ENCODE results near the gene FAM83G.

The FAM83G gene

DNA sequence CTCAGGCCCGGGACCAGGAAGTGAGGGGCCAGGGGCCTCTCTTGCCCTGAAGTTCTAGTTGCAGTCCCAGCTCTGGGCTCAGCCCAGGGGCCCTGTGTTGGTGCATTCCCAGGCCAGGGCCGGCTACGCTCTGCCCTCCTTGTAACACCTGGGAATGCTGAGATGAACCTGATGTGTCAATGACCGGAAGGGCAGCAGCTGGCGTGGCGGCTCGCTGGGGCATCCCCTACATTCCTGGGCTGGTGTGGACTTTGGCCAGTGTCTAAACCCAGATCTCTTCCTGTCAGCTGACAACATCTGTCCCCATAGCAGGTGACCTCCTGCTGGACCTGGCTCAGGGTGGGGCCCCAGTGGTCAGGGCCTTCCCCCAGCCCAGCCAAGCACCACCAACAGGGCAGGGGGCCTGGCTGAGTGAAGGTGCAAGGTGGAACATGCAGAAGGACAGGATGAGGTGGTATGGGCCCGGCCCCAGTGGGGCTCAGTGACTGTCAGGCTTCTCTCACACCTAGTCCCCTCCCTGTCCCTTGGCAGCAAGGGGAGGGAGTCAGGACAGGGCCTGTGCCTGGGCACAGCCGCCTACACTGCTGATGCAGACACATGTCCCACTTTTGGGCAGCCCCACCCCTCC lies 15.9 kb downstream of the FAM83G start:
- DNase-seq (ENCODE audit: low read depth): no peak

DNA sequence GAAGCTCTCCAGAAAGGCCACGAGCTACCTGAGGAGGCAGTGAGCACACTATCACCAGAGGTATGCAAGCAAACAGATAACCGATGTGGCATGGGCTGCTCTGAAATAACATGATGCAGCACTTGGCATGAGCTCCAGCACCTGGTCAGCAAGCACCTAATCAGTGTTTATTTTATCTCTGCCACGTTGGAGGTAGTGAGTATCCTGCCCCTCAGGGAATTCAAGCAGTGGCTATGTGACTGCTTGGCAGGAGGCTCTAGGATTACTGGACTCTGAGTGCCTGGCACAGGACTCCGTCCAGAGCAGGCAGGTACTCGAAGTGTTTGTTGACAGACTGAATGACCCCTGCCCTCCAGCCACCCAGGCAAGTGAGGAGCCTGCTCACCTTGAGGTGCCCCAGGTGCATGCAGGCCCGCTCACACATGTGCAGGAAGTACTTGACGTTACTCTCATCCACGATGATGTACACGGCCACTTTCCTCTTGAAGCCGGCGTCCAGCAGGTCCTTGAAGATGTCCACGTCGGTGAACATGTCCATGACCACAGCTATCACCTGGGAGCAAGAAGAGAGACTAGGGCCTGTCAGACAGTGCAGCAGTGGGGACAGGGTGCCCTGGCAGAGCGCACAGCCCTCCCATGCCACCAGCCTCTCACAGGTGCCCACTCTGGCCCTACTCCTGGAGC lies 16.6 kb downstream of the FAM83G start:
- no peak for DNase-seq (ENCODE audit: low read depth)

DNA sequence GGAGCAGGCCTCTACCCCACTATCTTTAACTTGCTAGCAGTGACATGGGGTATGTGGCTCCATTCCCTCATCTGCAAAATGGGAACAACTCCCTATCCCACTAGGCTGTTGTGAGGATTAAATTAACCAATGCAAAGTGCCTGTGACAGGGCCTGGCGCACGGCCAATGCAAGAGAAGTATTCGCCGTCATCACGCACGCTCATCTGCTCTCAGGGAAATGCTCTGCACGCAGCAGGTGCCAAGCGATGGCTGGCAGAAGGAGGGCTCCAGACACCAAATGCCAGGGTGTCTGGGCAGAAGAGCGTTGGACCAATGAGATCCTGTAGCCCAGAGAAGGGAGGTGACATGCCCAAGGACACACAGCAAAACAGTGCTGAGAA lies 17.3 kb downstream of the FAM83G start:
- DNase-seq (ENCODE audit: low read depth): no peak

DNA sequence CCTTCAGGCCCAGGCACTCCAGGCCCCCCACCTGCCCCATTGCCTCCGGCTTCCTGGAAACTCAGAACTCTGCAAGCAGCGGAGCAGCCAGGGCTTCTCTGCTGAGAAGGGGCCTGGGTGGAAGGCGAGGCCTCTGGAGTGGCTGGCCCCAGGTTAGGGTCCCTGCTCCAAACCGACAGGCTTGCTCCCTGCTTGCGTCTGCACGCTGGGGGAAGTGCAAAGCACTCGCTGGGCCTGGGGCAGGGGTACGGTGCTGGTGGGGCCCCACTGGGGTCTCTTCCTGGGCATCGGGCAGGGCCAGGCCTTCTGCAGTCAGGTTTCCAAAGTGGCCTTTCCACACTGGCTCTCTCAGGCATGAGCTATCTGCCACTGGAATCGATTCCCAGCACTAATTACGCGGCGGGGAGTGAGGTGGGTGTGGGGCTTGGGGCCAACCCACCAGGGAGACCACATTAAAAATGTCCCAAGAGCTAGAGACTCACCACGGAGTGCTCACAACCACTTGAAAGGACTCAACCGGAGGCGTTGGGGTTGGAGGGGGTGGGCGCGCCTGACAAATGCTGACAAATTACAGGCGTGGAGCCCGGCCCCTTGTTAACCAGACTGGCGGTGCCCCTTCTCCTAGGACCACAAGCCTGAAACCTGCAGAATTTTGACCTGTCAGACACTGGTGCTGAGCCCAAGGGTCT lies 17.9 kb downstream of the FAM83G start:
- DNase-seq (ENCODE audit: low read depth): no peak

DNA sequence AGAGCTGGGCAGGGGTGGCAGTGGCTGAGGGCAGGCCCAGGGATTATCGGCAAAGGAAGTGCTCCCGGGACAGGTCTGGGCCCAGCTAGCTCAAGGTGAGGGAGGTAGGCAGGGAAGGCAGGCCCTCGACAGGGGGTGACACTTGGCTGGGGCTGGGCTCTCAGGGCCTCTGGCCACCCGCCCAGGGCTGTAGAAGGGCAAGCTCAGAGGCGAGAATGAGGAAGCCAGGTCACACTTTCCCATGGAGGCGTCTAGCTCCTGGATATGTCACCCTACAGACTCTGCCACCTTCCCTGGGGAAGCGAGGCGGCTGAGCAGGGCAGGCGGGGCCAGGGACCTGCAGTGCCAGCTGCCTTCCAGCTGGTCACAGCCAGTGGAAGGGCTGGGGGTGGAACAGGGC lies 19.1 kb downstream of the FAM83G start:
- DNase-seq (ENCODE audit: low read depth): no peak

DNA sequence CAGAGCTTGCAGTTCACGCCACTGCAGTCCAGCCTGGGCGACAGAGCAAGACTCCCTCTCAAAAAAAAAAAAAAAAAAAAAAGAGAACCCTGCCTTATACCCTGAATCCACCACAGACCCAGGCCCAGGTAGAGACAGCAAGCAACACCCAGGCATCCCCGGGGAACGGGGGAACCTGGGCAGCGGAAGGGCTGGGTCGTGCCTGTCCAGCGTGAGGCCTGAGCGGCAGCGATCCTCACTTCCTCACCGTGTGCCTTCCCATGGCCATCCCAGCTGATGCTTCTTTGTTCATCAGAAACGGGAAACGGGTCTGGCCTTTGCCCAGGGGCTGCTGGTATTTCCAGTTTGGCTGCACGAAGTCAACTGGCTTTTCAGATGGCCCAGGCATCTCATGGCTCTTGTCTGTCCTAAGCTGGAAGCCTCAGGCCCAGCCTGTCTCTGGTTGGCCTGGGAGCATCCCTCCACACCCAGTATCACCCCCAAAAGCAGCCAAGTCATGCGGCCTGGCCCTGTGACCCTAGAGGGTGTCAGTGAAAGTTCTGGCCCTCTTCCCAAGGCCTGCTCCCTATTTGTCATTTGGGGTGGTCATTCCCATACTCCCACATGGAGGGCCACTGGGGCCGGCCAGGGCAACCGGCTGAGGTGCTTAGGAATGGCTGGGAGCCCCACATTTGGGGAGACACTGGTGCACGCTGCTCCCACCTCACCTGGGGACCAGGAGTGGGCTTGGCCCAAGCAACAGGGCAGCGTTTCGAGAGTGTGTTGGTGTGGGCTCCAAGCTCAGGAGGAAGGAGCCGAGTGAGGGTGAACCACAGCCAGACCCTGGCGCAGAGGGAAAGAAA lies 20.1 kb downstream of the FAM83G start:
- DNase-seq (ENCODE audit: low read depth): no peak

DNA sequence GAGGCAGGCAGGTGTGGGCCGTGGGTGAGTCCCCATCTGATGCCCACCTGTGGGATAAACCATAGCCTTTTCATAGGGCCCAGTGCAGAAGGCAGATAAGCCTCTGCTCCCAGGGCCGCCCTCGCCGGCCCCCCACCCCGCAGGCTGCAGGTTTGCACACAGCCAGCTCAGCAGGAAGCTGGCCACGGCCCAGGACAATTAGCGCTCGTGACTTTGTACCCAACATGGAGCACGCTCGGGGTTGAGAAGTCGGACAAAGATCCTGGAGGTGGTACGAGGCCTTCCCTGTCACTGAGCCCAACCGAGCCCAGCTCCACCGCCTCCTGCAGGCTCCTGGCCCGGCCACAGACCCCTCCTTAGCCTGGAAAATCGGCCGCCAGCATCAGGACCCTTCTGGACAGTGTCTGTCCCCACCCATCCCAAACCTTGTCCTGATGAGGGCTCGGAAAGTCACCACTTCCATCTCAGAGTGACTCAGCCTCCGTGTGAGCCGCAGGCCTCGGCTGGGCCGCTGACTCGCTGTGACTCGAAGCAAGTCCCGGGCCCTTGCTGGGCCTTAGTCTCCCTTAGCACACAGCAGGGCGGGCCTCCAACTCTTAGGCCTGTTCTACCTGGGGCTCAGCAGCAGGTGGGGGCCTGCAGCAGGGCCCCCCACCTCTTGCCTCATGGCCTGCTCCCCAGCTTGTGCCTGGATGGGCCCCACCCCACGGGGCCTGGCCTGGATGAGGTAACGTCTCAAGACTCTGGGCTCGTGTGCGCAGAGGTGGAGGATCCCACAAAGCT lies 22.7 kb downstream of the FAM83G start:
- no peak for DNase-seq (ENCODE audit: low read depth)

DNA sequence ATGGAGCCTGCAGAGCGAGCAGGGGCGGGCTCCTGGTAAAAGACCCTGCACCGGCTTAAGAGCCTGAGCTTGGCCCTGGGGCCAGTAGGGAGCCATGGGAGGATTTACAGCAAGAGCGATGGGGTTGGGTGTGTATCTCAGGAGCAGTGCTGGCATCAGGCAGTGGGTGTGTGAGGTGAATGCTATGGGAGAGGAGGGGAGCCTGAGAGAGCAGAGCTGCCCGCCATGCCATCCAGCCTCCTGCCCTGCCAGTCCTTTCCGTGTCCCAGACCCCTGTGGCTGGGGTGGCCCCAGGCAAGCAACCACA lies 23.3 kb downstream of the FAM83G start:
- no peak for DNase-seq (ENCODE audit: low read depth)

DNA sequence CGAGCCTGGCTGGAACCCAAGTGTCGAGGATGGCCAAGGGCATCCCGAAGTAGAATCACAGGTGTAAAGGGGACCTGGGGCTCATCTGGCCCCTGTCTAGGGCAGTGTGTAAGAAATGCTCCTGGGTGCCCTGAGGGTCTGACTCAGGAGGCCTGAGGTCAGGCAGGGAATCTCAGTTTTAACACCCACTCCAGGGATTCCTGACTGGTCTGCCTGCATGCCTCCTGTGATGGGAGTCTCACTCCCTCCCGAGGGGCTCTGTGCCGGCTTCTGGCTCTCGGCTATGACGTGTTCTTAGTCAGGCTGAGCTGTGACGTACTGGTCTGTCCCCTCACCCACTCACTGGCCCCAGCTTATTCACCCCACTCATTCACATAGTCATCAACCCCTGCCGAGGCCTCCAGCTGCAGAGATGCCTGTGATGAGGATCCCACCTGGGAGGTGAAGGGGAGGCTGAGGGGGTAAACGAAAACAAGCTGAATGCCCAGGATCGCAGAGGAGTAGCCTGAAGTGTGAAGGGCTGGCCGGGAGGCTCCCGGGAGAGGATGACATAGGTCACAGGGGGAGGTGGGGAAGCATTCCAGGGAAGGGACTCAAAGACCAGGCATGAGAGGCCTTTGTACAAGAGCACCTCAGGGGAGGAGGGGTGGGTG lies 23.8 kb downstream of the FAM83G start:
- DNase-seq (ENCODE audit: low read depth): no peak

DNA sequence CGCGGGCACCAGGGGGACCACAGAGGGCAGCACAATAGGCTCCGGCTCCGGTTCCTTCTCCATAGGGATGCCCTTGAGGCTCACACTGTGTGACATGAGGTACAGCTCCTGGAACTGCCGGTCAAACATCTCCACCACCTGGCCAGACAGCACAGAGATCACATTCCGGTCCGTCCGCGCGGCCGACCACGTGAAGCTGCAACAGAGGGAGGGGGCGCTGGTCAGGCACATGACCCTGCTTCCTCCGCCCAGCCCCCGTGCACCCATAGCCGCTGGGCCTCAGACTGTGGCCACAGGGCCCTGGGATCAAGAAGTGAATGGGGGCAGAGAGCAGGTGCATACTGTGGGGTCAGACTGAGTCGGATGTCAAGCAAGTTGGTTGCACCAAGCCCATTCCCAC lies 25.9 kb downstream of the FAM83G start:
- no peak for DNase-seq (ENCODE audit: low read depth)

DNA sequence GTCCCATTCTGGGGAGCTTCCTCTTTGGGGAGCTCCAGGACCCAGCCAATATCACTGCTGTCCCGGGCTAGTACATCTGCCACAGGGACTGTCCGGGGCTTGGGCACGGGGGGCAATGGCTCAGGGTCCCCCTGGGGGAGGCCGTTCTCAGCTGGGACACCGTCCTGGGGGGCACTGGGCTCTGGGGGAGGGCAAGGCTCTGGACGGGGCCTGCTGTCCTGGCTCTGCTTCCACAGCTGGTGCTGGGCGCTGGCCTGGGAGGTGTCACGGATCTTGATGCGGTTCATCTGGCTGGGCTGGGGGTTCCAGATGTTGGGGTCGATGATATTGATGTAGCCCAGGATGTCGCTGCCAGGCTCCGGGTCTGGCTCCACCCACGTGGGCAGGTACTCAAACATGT lies 26.5 kb downstream of the FAM83G start:
- DNase-seq (ENCODE audit: low read depth): no peak

DNA sequence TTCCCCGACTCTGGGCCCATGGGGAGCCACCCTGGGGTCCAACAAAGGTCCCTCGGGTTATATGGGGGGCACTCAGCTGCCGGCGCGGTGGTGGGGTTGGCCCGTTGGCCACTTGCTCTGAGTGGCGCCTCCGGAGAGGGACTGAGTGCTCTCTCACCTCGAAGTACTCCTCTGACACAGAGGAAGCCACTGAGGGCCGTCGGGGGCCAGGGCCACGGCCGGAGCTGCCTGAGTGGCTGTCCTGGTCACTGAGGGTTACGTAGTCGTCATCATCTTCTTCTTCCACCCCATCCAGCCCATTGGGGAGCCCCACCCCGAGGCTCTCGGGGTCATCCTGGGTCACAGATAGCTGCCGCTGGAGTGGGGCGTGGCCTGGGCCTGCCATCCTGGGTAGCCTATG lies 26.9 kb downstream of the FAM83G start:
- no peak for DNase-seq (ENCODE audit: low read depth)

DNA sequence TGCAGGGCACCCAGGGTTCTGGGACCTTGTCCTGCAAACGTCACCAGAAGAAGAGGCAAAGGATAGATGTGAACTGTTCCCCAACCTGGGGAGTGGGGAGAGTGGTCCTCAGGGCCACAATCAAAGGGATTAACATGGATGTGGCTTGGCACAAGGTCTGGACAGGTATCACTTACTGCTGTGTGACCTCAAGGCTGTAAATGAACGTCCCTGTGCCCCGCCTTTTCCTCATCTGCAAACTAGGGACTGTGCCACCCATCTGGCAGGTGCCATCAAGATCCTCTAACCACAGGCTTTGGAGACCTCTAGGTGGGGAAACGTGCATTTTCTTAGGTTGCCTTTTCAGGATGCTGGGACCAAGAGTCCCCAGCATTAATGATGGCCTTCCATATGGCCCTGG lies 27.5 kb downstream of the FAM83G start:
- DNase-seq (ENCODE audit: low read depth): no peak

DNA sequence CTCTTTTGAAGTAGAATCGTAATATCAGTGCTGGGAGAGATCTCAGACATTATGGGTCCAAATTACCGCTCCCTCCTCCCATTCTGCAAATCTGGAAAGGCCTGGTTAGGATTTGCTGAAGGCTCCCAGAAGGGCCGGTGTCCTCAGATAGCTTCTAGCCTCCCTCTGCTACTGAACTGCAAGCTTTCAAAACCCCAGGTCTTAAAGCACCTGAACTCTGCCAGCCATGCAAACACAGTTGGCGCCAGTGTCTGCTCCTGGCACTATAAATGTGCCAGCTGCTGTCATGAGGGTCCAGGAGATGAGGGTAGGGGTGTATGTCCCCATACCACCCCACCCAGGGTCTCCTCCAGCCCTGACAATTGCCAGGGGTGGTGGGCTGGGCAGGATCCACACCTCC lies 28.4 kb downstream of the FAM83G start:
- no peak for DNase-seq (ENCODE audit: low read depth)

DNA sequence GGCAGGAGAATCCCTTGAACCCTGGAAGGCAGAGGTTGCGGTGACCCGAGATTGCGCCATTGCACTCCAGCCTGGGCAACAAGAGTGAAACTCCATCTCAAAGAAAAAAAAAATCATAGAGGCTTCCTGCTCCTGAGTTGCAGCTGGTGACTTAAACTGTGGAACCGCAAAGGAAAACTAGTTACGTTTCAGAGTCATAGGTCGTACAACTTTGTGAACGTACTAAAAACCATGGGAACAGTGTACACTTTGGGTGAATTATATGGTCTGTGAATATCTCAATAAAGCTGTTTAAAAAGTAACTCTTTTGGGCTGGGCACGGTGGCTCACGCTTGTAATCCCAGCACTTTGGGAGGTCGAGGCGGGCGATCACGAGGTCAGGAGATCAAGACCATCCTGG lies 29.0 kb downstream of the FAM83G start:
- DNase-seq (ENCODE audit: low read depth): no peak

DNA sequence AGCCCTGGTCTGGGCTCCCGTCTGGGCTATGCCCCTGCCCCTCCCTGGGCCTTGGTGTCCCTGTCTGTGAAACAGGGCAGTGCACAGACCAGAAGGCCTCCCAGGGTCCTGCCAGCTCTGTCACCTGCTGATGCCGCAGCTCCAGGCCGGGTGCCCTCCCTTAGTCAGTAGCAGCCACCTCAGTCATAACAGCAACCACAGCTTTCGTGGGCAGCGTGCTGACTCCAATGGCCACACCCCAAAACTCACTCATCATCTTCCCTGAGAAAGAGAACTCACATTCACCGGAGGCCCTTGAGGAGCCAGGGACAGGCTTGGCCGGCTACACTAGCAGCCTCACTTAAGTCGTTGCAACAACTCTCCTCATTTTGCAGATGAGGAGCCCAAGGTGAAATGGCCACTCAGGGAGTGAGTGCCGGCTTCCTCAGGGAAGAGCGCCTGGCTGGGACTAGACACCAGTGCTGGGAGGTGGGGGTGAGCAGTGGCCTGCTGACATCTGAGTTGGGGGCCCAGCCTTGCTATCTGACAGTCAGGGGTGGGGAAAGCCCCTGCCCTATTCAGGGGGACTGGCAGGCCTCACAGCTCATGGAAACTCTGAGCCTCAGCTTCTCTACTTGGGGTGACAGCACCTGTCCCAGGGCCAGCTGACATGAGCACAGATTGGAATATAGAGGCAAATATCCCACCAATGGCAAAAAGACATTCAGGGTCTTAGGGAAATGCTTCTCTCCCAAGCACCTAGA lies 30.0 kb downstream of the FAM83G start:
- DNase-seq (ENCODE audit: low read depth): no peak

DNA sequence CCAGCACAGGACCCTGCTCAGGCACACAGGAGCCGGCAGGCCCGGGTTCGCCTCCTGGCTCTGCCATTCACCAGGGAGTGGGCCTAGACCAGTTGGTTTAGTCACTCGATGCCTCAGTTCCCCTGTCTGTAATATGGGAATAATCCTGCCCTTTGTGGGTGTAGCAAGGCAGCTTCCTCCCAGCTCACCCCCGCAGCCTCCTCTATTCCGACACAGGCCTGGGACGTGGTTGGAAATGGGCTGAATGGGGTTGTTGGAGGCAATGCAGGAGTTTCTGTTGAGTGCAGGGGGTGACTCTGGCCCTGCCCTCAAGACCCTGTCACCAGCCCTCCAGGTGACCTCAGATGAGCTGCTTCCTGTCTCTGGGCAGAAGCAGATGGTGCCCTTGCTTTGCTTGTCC lies 32.8 kb downstream of the FAM83G start:
- DNase-seq (ENCODE audit: low read depth): no peak

DNA sequence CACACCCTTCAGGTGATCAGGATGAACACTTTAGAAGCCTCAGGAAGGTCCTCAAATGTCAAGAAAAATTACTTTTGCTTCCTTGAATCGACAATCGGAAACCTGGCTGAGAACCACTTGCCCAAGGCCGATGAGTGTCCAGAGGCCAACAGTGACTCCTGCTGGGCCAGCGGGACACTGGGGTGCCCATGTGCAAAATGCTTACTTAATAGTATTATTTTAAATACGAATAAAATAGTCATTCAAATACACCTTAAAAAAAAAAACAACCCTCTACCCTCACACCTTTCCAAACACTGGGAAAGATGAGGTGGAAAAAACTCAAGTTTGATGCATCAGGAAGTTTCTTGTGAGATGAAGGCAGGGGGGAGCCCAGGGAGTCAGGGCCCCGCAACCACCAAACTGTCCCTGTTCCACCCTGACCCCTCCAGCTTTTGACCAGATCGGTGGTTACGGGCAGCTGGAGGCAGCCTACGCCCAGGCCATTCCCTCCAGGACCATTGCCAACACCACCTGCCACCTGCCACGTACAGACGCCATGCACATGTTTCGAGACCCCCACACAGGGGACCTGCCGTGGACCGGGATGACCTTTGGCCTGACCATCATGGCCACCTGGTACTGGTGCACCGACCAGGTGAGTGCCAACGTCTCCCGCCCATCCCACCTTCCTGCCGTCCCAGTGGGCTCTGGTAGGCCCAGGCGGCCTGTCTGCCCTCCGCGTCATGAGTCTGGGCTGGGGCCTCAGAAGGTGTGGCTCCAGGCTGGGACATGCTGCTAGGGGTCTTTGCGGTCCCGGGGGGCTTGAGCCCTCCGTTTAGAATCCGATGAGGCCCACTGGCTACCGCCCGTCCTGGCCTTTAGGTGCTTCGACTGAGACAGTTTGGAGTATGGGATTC lies 33.7 kb downstream of the FAM83G start:
- no peak for DNase-seq (ENCODE audit: low read depth)

DNA sequence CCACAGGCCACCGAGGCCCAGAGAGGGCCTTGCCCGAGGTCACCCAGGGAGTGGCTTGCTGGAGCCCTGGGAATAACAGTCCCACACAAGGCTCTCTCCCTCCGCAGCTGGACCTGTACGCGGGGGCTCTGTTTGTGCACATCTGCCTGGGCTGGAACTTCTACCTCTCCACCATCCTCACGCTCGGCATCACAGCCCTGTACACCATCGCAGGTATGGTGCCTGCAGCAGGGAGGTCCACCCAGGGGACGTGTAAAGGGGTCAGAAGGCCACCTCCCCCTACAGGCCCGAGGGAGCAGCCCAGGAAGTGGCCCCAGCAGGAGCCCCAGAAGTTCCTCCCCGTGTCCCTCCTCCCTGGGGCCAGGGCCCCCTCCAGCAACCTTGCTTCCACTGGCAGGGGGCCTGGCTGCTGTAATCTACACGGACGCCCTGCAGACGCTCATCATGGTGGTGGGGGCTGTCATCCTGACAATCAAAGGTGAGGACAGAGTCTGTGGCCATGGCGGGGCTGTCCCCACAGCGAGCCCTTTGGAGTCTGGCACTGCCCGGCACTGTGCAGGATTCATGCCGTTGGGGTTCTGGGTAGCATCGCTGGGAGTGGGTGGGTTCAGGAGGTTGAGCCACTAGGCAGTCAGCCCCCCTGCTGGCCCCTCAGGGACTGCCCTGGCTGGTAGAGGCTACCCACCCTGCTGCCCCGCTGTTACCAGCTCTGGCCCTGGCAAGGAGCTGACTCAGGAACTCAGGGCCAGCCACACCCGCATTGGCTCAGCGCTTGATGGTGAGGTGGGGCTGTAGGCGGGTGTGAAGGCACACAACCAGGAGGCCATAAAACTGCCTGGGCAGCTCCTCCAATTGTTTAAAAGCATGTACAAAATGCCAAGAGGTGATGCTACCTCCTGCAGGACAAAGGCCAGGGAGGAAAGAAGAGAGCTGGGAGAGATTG lies 35.3 kb downstream of the FAM83G start:
- DNase-seq (ENCODE audit: low read depth): no peak
